Panc1 (cell line): ENCODE results near the gene TMEM86A.

Experiments
- CTCF ChIP-seq: fragments of 450-650 bp; IDR thresholded peaks from 2 replicates; pipeline ENCODE4 v1.5.1; 2017; ENCODE audit warnings: mild to moderate bottlenecking
- POLR2AphosphoS5 ChIP-seq: IDR thresholded peaks from 2 replicates; pipeline ENCODE4 v1.6.1; 2012; ENCODE audit warnings: mild to moderate bottlenecking, low read depth, low read length, moderate library complexity
- REST ChIP-seq, 2 experiments: IDR thresholded peaks; 2 replicates each; pipeline ENCODE4 v1.6.1; 2011 to 2012; ENCODE audit warnings: low read depth in 2 of 2, control low read depth in 1 of 2, low read length in 1 of 2, mild to moderate bottlenecking in 1 of 2, moderate library complexity in 1 of 2; ENCODE audit not compliant: insufficient read depth in 1 of 2
- SIN3A ChIP-seq: IDR thresholded peaks from 2 replicates; pipeline ENCODE4 v1.6.1; 2012; ENCODE audit warnings: low read depth, mild to moderate bottlenecking, low read length, moderate library complexity, borderline replicate concordance; ENCODE audit not compliant: insufficient read depth

- TF ChIP-seq POLR2AphosphoS5 (no peak), CTCF (no peak), REST (IDR thresholded peaks at IDR 0.05; ENCODE audit: insufficient read depth in 1 of 2, low read depth in 2 of 2, low read length in 1 of 2) (no peak), SIN3A (no peak)
Measured at GRCh38 chr11:18682466-18682865, 16.1 kb upstream of the TMEM86A start.
